K562 (cell line): ENCODE measurements around the gene B3GALT4. TPM values are rescaled to one million over a fixed set of nuclear protein-coding genes. Genes with fewer than 3 reads are reported as not detected.

Experiments
- ARID2 ChIP-seq: fragments of 450-650 bp; IDR thresholded peaks from 2 replicates; pipeline ENCODE4 v1.6.1; 2017; ENCODE audit warnings: antibody characterized with exemption, mild to moderate bottlenecking
- ATF3 ChIP-seq, 2 experiments: fragments of 450-650 bp in 1 of 2; sonication (generic) in 1 of 2; formaldehyde crosslinking in 1 of 2; IDR thresholded peaks in 1 of 2; conservative IDR thresholded peaks in 1 of 2; 2 replicates each; pipeline versions ENCODE4 v1.6.1 to v1.8.1; 2016 to 2023; ENCODE audit warnings: mild to moderate bottlenecking in 2 of 2, moderate library complexity in 2 of 2, inconsistent platforms in 1 of 2, missing genetic modification reagents in 1 of 2
- BRD4 ChIP-seq: fragments of 200-600 bp; sonication (generic); IDR thresholded peaks from 2 replicates; pipeline ENCODE4 v1.6.1; 2017; ENCODE audit warnings: inconsistent platforms
- CBX8 ChIP-seq: fragments of 200-600 bp; sonication (generic); IDR thresholded peaks from 2 replicates; pipeline ENCODE4 v1.6.1; 2012; ENCODE audit warnings: borderline replicate concordance, mixed run types, low read depth, mild to moderate bottlenecking, moderate library complexity, mixed read lengths, low read length, control low read depth, inconsistent platforms; ENCODE audit not compliant: poor library complexity, severe bottlenecking; ENCODE audit errors: extremely low read depth
- CLOCK ChIP-seq: fragments of 250-450 bp; sonication (Bioruptor Pico); IDR thresholded peaks from 2 replicates; pipeline ENCODE4 v1.4.0; 2020; ENCODE audit warnings: mild to moderate bottlenecking, moderate library complexity, borderline replicate concordance
- FOXP4 ChIP-seq: sonication (generic); formaldehyde crosslinking; IDR thresholded peaks from 2 replicates; pipeline ENCODE4 v1.8.0; 2022; ENCODE audit warnings: mild to moderate bottlenecking, missing genetic modification reagents, borderline replicate concordance
- HDAC2 ChIP-seq: fragments of 450-650 bp; IDR thresholded peaks from 2 replicates; pipeline ENCODE4 v1.6.1; 2016; ENCODE audit warnings: mild to moderate bottlenecking
- MXI1 ChIP-seq: IDR thresholded peaks from 2 replicates; pipeline ENCODE4 v1.6.1; 2011; ENCODE audit warnings: low read depth, mild to moderate bottlenecking, improper control_type of control experiment, low read length
- NCOA2 ChIP-seq, 2 experiments: fragments of 450-650 bp; IDR thresholded peaks; 2 replicates each; pipeline ENCODE4 v1.6.1; 2018; ENCODE audit warnings: mild to moderate bottlenecking in 2 of 2, moderate library complexity in 1 of 2; ENCODE audit not compliant: partially characterized antibody in 2 of 2
- NONO ChIP-seq, 2 experiments: fragments of 200-400 bp in 1 of 2; fragments of 450-650 bp in 1 of 2; formaldehyde crosslinking in 1 of 2; IDR thresholded peaks; 2 replicates each; pipeline ENCODE4 v1.6.1; 2017; ENCODE audit warnings: low read depth in 2 of 2, mild to moderate bottlenecking in 2 of 2, moderate library complexity in 2 of 2, low read length in 1 of 2
- POLR3A ChIP-seq: IDR thresholded peaks from 2 replicates; pipeline ENCODE4 v1.6.1; 2011; ENCODE audit warnings: borderline replicate concordance, mild to moderate bottlenecking, moderate library complexity; ENCODE audit not compliant: insufficient read length, insufficient read depth; ENCODE audit errors: extremely low read depth
- SMC3 ChIP-seq: conservative IDR thresholded peaks from 2 replicates; pipeline ENCODE4 v1.6.1; 2011; ENCODE audit warnings: low read depth, low read length, improper control_type of control experiment; ENCODE audit not compliant: insufficient read depth
- TARDBP ChIP-seq: fragments of 450-650 bp; IDR thresholded peaks from 2 replicates; pipeline ENCODE4 v1.6.1; 2016
- UBTF ChIP-seq, 2 experiments: IDR thresholded peaks; 2 replicates each; pipeline ENCODE4 v1.6.1; 2012; ENCODE audit warnings: improper control_type of control experiment in 2 of 2, low read depth in 2 of 2, low read length in 2 of 2, borderline replicate concordance in 1 of 2
- ZNF12 ChIP-seq: sonication (generic); formaldehyde crosslinking; IDR thresholded peaks from 2 replicates; pipeline ENCODE4 v1.4.0; 2020; ENCODE audit warnings: mild to moderate bottlenecking, missing genetic modification reagents
- ZNF165 ChIP-seq: fragments of 250-450 bp; sonication (Bioruptor Pico); IDR thresholded peaks from 2 replicates; pipeline ENCODE4 v1.4.0; 2020; ENCODE audit warnings: borderline replicate concordance
- ZNF217 ChIP-seq: sonication (generic); formaldehyde crosslinking; IDR thresholded peaks from 2 replicates; pipeline ENCODE4 v1.8.0; 2022; ENCODE audit warnings: mild to moderate bottlenecking, missing genetic modification reagents
- polyA plus RNA-seq, 8 experiments: library from polyadenylated mRNA; depleted of rRNA in 4 of 8; stranded (reverse) in 5 of 8; unstranded in 3 of 8; fragments of >200 nt; fragmentation: Nextera tagmentation in 2 of 8; fragmentation: Illumina TruSeq in 1 of 8; extraction: Ambion mirVana in 2 of 8; extraction: Trizol in 1 of 8; gene quantifications; 2 replicates each; pipeline versions ENCODE4 v1.2.1 to v1.2.3, GENCODE V29; 2011 to 2014; ENCODE audit warnings: inconsistent platforms in 1 of 8, missing spikeins in 1 of 8
- total RNA-seq, 7 experiments: library from RNA; depleted of rRNA in 6 of 7; stranded (reverse); fragments of >200 nt in 6 of 7; fragmentation: Illumina TruSeq in 2 of 7; extraction: Trizol in 2 of 7; gene quantifications; 2 replicates each; pipeline versions ENCODE4 v1.2.1 to v1.2.3, GENCODE V29; 2011 to 2021; ENCODE audit warnings: low replicate concordance in 1 of 7

The B3GALT4 gene
- total and polyA plus RNA-seq, 9 of the 15 experiments (the other 6 are each of a cell fraction or from before 2014, with no cell fraction given) = 0.11 to 1.3 (median 0.53) TPM; not detected in 1

- peak; percentile 92; the same call in 1 of the 2 replicates for TF ChIP-seq FOXP4 (CRISPR knock-in tag)
- TF ChIP-seq HDAC2 = peak; percentile 51; the same call in 1 of the 2 replicates
- no peak for TF ChIP-seq POLR3A
- peak in 1 of 2 experiments; percentile 97; a peak in 3 of 4 replicates for TF ChIP-seq NONO (IDR thresholded peaks at IDR 0.05; ENCODE audit: low read depth in 2 of 2, low read length in 1 of 2)
- peak; percentile 35; the same call in 1 of the 2 replicates for TF ChIP-seq MXI1
- no peak for TF ChIP-seq UBTF (IDR thresholded peaks at IDR 0.05; ENCODE audit: borderline replicate concordance in 1 of 2, low read depth in 2 of 2, low read length in 2 of 2)
- TF ChIP-seq ARID2 = 0 out of 2 replicates have a peak, but pooled peaks have one; percentile 32
- peak; percentile 90 for TF ChIP-seq TARDBP
- no peak for TF ChIP-seq ZNF217 (CRISPR knock-in tag)
- no peak for TF ChIP-seq ATF3 (IDR thresholded peaks at IDR 0.05)
- TF ChIP-seq ATF3 (CRISPR knock-in tag; conservative IDR thresholded peaks at IDR 0.05) = no peak
- TF ChIP-seq ZNF165 = no peak
- TF ChIP-seq BRD4 = peak; percentile 32; the same call in 1 of the 2 replicates
- no peak for TF ChIP-seq NCOA2 (IDR thresholded peaks at IDR 0.05; ENCODE audit: partially characterized antibody in 2 of 2)
- no peak; the same call in 1 of the 2 replicates for TF ChIP-seq ZNF12
- no peak for TF ChIP-seq CLOCK (CRISPR knock-in tag)
- peak; percentile 56 for TF ChIP-seq SMC3
- no peak for TF ChIP-seq CBX8
Measured at GRCh38 chr6:33276864-33277662, at the start of gene B3GALT4 (continued).
